GM12873 (cell line): Measurements from ENCODE around the gene RHOC.
A peak's percentile ranks its signal among the peaks of the same experiment; 100 is the strongest.

Source experiments
- CTCF ChIP-seq: IDR thresholded peaks from 2 replicates; pipeline ENCODE4 v1.5.1; 2012; ENCODE audit warnings: low read depth, mild to moderate bottlenecking, moderate library complexity, low read length, control low read depth; ENCODE audit not compliant: insufficient read depth; ENCODE audit errors: missing control alignments

The RHOC gene

DNA sequence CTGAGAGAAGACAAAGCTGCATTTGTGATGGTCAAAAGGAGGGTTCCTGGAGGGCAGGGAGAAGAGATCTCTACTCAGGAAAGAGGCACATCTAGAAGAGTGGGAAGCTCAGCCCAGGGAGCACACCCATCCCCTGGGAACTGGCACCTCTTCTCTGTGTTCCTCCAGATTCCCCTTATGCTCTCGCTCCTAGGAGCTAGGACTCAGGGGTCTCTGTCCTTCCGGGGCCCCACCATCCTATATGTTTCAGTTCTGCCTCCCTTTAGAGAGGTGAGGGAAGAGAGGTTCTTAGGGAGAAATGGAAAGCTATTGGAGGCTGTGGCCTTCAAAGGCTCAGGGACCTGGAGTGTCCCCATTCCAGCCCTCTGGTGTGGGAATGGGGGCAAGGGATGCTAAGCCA is 12.8 kb upstream of the RHOC start:
- no peak for TF ChIP-seq CTCF

DNA sequence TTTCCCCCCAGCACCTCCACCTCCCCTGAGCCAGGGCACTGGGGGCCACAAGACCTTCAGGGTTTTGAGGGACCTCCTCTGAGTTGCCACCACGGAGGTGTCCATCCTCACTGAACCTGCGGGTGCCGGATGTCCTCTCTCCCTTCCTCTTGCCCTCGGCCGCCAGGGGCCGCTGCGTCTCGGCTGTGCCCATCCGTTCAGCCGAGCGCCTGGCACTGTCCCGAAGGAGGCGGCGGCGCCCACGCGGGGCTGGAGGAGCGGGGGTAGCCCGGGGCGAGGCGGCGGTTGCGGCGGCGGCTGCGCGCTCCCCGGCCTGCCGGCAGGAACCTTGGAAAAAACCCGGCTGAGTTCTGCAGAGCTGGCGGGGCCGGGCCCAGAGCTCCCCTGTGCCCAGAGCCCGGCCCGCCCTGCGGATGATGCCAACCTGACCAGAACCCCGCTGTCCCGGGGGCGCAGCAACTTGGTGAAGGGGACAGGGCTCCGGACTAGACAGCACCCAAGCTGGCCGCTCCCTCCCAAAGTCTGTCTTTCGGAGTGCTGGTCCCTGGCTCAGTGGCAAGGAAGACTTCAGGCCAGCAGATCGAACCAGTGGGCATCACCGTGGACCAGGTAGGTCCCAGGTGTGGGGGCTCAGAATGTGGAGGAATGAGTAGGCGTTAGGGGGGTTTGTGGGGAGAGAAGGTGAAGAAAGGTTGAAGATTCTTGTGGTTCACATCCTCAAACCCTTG is 11.9 kb upstream of the RHOC start:
- TF ChIP-seq CTCF, result peak; percentile 90

GRCh38 chr1:112717263-112717873 is 10.4 kb upstream of the RHOC start:
- no peak for TF ChIP-seq CTCF

GRCh38 chr1:112716133-112716720 is 9.3 kb upstream of the RHOC start:
- TF ChIP-seq CTCF, result peak; percentile 99

- TF ChIP-seq CTCF, result no peak
Measured at GRCh38 chr1:112715264-112716053, 8.5 kb upstream of the RHOC start, which contains the start of gene PPM1J. Gene PPM1J, minus strand, starts transcription at chr1:112715332. Its CDS starts 31 bp downstream, at chr1:112715301.

DNA sequence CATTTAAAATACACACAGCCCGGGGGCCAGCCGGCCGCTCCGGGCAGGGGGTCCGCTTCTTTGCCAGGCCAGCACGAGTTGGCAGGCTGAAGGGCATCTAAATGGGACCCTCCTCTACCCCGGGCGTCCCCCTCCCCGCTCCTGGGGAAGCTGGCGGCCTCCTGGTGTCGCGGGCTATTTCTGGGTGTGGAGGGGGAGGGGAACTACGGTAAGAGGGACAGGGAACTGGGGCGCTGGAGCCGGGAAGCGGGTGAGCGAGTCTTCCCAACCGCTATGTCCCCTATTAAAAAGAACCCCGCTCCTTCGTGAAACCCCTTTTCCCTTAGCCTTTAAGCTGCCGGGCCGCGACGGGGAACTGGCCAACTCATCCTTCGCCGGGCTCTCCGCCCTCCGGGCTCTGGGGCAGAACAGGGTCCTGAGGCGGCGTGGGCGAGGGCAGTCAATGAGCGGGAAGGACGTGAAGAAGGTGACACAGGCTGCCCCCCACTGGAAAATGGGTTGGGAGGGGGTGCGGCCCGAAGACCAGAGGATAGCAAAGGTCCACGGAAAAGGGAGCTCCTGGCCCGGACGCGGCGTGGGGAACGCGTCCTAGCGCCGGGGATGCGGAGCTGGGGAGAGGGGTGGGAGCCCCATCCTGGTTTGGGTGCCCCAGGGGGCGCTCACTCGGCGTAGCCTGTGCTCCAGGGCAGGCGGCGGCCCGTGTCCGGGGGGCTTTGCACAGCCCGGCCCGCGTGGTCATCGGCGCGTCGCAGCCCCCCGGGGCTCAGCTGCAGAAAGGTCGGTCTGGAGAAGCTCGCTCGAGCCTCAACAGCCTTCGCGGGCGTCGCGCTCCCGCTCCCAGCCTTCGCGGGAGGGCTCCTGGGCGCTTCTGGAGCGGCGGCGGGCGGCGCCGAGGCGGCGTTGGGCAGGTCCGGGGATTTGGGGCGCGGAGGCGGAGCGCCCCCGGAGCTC is 7.7 kb upstream of the RHOC start:
- TF ChIP-seq CTCF, result peak; percentile 3
